ENCODE data around the gene INPP5A.

Gene INPP5A

DNA sequence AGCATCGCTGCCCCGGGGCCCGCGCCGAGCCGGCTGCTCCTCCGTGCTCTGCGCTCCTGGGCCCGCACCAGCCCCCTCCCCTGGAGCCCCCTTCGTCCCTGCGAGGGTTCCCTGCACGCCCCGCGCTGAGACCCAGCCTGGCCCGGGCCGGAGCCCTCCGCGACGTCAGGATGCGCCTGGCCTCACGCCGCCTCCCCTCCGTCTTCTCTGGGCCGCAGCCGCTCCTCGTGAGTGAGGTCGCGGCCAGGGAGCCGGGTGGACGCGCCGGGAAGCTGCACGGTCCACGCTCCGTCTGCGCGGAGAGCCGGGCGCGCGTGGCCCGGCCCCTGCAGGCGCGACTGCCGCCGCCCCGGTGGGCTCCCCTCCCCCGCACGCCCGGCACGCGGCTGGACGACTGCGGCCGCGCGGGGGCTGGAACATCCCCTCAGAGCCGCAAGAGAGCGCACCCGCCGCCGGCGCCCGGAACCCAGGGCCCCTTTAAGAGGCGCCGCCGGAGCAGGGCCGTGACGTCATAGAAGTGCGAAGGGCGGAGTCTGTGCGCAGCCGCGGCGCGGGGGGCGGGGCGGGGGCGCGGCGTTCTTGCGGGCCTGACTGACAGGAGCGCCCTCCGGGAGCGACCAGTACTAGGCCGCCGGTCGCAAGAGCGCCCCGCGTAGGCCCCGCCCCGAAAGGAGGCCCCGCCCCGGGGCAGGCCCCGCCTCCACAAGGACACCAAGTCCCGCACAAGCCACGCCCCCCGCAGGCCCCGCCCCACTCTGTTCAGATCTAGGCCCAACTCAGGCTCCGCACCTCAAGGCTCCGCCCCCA lies 507 bp upstream of the INPP5A start:
- DNase-seq: peak; percentile 100

DNA sequence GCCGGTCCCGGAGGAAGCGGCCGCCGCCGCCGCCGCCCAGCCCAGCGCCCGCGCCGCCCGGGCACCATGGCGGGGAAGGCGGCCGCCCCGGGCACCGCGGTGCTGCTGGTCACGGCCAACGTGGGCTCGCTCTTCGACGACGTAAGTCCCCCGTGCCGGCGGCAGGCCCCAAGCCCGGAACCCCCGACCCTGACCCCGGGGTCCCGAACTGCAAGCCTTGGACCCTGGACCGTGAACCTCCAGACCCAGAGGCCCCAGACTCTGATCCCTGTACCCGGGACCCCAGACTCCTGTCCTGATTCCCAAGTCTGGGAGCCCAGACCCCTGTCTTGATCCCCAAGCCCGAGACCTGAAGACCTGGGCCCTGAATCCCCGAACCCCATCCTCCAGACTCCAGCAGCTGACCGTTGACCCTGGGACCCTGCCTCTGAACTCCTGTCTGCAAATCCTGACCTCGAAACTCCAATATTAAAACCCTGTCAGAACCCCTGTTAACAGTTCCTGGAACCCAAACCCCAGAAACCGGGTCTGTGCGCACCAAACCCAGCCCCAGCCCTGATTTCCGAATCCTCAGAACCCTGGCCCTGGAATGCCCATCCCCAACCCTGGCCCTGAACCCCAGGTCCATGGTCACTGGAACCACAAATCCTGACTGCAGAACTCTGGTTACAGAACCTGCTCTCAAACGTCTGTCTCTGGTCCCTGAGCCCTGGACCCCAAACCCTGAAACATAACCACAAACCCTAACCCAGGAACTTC lies 623 bp downstream of the INPP5A start:
- no peak for DNase-seq

DNA sequence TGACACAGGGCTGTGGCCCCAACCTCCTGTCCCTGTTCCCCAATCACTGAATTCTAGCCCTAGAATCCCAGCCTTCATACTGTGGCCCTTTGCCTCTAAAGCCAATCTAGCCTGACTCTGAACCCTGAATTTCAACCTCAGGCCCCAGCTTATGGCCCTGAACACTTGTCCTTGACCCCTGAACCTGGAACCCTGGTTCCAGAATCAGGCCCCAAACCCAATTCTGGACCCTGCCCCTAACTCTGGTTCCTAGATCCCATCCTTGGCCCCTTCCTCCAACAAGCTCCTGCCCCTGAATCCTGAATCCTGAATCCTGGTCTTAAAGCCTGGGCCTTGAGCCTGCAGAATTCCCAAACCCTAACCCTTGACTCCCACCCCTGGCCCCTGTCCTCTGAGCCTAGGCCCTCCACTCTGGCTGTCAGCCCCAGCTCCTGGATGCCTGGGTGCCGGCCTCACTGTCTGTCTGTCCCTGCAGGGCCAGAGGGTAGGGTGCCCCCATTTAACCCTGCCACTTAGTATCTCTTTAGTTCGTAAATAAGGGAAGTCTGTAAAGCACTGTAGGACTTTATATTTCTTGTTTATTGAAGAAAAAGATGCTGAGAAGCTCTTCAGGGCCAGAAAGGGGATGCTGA lies 1.3 kb downstream of the INPP5A start:
- DNase-seq: no peak

DNA sequence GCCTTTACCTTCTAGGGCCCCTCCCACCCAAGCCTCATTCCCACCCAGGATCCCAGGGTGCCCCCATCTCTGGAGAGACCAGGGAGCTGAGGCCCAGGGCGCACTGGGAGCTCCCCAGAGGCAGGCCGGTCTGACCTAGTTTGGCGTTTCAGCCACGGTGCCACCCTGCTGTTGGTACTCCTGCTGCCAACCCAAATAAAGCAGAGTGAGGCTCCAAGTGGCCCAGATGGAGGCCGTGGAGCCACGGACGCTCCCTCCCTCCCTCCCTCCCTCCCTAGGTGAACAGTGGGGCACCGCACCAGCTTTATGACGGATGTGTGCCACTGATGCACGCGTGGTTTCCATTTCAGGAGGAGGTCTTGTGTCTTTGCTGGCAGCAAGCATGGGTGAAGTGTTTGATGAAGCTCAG lies 1.8 kb downstream of the INPP5A start:
- DNase-seq: no peak

DNA sequence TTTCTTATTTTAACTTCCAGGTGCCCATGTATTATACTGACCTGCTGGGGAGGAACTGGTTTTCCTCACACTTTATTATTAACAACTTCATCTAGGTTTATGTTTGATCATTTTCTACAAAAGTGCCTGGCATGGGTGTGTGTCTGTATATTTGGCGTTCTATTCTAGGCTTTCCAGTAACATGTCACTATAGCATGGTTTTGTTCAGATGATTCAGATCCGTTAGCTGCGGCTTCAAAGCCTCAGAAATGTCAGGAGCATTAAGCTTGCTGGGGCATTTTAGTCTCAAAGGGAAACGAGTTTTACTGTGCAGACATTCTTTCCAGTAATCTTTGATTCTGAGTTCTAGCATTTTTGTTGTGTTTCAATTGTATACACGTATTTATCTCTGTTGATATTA lies 2.3 kb downstream of the INPP5A start:
- no peak for DNase-seq

DNA sequence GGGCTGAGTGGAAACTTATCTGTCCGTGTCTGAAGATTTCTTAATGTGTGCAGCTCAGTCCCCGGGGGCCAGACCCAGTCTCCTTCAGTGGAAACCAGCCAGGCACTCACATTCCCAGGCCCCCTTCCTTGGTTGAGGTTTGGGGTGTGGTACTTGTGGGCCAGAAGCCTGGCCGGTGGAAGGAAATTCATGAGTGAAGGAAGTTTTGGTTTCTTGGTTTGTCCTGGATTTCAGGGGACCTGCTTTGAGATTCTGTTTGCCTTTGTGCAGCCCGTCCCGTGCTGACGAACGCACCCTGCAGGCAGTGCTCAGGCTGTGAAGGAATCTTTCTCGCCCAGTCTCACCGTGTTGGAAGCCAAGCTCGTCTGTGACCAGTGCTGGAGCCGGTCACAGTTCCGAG lies 2.9 kb downstream of the INPP5A start:
- no peak for DNase-seq

DNA sequence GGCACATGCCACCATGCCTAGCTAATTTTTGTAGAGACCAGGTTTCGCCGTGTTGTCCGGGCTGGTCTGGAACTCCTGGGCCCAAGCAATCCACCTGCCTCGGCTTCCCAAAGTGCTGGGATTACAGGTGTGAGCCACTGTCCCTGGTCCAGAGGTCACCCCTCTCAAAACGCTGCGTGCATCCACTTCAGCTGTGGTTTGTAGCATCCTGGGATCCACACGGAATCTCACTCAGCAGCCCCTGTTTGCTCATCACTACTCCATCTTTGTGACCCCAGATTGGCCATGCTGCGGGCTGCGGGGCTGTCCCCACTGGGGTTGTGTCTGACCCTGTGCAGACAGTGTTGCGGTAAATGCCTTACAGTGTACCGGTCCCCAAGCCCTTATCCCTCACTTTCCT lies 3.5 kb downstream of the INPP5A start:
- no peak for DNase-seq

DNA sequence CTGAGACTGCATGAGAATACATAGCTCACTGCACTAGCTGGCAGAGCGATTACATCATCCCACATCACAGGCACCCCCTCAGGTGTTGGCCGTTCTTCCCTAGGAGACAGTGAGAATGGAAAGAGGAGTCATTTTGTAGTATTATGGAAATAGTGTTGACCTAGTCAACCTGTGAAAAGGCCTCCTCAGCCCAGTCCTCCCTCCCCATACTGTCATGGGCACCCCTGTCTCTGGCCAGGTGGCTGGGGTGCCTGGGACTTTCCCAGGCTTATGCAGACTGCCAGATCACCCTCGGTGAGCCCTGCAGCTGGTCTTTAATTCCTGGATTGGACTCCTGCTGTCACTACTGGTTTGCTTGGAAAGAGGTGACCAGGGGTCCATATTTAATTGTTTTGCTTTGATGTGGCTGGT lies 4.0 kb downstream of the INPP5A start:
- no peak for DNase-seq

DNA sequence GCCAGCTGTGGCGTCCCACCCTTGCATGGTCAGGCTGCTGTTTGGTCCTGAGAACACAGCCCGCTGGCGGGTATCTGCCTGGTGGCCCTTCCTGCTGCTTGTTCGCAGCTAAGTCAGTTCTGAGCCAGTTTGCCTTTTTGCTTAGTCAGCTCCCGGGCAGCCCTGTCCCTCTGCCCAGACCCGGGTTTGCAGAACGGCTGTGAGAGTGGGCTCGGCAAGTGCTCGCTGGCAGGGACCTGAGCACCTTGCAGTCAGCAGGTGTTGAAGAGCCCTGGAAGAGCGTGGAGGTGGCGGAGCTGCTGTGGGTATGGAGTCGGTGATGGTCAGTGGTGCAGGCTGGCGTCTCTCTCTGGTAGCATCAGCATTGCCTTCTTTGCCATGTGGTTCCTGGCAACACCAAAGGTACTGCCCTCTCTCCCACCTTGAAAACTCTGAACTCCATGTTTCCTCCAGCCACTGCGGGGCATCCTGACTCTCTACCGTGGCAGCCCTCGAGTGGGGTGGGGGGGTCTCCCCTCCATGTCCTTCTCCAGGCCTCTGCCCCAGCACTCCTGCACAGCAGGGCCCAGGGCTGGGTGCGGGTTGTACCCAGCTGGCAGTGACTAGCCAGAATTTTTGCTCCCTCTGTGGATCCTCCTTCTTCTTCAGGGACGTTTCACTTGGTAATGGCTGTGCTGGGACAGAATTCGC lies 4.6 kb downstream of the INPP5A start:
- no peak for DNase-seq

DNA sequence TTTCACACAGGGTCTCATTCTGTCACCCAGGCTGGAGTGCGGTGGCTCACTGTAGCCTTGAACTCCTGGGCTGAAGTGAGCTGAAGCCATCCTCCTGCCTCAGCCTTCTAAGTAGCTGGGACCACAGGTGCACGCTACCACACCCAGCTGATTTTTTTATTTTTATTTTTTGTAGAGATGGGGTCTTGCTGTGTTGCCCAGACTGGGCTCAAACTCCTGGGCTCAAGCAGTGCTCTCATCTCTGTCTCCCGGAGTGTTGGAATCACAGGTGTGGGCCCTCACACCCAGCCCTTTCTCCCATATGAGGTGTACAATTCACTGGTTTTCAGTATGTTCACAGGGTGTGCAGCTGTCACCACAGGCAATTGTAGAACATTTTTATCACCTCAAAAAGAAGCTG lies 5.2 kb downstream of the INPP5A start:
- no peak for DNase-seq

DNA sequence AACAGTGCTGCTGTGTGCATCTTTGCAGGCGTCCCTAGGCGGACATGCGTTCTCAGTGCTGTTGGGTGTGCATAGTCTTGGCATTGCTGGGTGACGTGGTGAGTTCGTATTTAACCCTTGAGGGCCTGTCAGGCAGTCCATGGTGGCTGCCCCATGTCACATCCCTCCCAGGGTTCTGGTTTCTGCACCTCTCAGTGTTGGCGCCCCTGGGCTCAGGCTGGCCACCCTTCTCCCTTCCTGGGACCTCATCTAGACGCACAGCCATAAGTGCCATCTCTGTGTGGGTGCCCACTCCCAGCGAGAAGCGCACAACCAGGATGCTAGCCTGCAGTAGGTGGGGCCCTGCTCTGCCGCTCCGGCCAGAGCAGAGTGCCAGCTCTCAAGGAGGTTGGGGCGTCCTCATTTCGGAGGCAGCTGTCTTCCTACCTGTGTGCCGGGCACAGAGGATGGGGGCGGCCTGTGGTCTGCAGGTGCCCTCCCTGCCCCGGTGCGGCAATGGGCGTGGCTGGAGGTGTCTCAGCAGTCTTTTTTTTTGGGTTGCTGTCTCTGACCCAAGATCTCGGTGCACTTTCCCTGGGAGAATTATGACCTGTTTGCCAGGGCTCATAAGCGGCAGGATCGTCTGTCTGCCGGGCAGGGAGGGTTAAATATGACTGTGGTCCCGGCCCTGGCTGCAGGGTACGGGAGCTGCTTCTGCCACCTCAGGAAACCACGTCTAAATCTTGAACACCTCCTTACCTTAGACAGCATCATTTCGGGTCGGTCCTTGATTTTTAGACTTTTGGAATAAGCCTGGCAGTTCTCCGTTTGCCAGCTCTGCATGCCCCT lies 6.5 kb downstream of the INPP5A start:
- DNase-seq: no peak

DNA sequence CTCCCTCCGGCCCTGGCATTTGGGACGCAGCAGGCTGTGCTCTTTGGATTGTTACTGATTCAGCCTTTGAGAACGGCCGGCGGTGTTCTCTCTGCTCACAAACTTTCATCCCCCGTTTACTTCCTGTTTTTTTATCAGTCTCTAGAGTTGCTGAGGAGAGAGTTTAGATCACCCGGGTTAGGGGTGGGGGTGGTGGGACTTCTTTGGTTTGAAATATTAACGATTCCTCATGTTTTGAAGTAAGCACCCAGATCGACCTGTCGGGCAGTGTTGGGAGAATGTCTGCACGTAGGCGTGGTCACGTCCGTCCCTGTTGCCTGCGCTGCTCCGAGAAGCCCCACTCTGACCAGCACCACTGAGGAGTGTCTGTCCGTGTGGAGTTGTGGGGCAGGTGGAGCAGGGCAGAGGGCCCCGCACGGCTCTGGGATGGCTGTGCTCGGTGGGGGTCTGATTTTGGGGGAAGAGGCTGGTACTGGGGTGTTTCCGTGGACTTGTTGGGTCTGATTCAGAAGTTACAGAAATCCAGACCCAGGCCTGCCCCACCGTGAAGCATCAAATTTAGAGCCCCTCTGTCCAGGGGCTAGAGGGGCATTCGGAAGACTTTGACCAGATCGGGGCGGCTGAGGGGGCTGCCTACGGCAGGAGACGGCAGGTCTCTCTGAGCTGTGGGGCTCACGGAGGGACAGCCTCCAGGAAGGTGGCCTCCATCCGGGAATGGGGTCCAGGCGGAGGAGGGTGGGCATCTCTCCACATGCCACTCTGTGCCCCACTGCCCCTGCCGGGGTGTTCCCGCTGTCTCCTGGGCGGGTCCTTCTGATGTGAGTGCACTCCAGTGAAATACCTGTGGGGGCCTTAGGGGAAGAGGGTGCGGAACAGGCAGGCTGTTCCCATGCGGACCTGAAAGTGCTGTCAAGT lies 7.4 kb downstream of the INPP5A start:
- DNase-seq: peak; percentile 23

DNA sequence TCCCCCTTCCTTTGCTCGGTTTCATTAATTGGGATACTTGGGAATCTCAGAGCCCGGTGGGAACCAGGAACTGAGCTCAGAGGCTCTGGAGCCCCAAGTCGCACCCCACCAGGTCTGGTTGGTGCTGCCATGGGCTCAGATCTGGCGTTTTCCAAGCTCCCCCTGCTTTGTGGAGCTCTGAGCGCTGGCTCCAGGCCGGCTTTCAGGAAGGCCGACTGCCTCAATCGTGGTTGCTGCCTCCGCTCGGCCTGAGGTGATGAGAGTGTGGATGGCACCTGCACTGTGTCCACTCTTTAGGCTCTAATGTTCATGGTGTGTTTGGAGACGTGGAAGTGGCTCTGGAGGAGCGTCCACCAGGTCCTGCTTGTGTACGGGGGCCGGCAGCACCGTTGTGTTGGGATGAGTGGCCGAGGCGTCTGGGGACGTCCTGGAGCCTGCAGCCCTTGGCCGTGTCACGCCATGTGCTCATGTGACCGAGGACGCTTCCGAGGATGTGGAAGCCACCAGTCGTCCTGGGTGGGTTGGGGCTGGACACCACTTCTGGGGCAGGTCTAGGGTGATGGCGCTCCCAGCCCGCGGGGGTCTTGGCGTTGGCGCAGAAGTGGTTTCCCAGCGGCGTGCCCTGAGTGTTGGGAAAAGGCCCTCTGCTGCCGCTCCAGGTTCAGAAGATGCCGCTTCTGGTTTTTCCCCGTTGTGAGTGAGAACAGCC lies 8.2 kb downstream of the INPP5A start:
- no peak for DNase-seq

DNA sequence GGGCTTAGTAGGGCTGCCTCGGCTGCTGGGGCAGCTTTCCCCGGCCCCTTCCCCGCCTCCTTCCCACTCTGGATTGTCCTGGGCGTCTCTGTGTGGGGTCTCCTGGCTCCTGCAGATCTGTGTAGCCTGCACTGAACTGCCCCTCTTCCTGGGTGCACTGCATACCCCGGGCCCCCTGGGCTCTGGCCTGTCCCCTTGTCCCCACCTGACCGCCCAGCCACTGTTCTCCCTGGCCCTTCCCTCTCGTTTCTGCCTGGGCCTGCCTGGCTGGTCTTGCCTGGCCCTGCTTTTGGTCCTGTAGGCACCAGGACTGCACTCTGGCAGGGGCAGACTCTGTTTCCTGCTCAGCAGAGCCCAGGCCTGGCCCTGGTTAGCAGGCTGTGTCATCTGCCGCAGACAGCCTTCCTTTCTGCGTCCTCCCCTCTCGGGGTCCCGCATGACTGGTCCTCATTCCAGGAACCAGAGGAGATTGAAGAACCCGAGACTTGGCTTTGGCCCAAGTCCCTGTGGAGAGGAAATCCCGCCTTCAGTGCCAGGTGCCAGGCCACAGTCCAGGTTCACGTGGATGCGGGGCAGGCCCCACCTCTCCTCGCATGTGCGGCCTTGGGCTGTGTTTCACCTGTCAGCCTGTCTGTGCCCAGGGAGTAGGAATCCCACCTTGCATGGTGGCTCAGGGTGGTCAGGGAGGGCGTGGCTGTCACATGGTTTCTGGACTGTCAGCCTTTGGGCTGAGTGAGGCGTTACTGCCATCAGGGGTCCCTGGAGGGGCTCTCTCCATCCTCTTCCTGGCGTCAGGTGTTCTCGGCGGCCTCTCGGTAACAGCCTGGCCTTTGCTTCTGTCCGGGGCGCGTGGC lies 9.2 kb downstream of the INPP5A start:
- no peak for DNase-seq

DNA sequence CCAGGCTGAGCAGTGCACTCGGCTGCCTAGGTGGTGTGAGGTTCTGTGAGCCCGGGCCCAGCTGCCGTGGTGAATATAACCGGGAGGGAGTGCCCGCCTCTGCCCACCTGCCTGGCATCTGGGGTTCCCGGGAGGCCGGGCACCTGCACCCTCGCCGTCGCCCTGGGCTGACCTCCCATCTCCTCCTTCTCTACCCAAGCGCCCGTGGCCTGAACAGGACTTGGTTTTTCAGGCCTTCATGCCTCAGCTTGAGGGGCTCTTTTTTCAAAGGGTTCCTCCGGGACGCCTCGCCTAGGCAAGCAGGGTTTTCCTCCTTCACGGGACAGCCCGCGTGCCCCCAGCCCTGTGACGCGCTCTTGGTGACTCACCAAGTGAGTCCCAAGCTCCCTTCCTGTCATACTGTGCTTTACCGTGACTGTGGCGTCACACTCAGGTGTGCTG lies 9.9 kb downstream of the INPP5A start:
- DNase-seq: peak; percentile 18

DNA sequence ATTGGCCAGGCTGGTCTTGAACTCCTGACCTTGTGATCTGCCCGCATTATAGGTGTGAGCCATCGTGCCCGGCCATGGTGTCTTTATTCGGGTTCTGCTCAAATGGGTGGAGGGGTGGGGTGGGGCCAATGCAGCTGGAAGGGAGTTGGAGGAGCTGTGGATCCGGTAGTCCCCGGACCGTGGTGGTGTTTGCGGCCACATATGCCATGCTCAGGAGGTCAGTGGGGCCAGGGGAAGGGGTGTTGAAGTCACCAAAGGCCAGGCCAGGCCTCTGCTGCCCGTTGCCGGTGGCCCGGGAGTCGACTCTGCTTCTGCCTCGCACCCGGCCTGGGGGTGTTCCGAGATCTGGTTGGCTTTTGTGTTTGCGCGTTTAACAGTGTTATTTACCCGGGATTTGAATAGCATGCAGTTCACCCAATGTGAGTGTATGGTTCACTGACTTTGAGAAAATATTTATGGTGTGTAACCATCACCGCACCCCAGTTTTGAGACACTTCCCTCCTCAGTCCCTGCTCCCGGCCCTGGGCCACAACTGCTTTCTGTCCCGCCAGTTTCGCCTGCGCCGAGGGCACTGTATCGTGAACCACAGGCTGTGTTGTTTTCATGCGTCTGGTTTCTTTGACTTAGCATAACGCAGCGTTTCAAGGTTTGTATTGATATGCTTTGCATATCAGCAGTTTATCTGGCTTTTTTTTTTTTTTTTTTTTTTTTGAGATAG lies 10.7 kb downstream of the INPP5A start:
- DNase-seq: no peak

DNA sequence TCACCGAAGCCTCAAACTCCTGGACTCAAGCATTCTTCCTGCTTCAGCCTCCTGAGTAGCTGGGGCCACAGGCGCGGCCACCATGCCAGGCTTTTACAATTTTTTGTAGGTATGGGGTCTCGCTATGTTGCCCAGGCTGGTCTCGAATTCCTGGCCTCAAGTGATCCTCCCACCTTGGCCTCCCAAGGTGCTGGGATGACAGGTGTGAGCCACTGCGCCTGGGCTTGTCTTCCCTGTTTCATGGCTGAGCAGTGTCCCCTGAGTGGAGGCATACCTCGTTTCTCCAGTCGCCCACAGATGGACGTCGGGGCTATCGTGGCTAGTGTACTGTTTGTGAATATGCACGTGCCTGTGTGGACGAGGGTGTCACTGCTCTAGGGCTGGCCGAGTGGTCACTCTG lies 11.3 kb downstream of the INPP5A start:
- no peak for DNase-seq

DNA sequence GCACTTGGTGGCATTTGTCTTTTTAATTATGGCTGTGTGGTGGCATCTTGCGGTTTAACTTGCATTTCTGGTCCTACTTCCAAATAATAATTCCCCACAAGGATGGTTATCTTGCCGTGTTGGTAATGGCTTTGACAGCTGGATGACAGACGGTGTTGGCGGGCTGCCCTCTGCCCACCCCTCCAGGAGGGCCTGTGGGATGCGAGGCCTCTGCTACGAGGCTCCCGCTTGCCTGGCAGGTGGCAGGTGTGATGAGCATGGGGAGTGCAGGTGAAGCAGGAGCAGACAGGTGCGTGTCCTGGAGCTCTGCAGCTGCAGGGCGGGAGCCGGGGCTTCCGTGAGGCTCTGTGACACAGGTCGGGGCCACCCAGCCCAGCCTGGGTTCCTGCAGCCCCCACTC lies 11.8 kb downstream of the INPP5A start:
- DNase-seq: no peak

Measured in inflammatory macrophage treated with lipopolysaccharide for 4 hours (primary cell).